GM18873 (cell line): ENCODE results near the gene SULF2.

Source experiments
- ATAC-seq: cut with Tn5 transposase; IDR thresholded peaks from one replicate; pipeline ENCODE4 v1.9.1; 2021; ENCODE audit warnings: mild to moderate bottlenecking, moderate library complexity, moderate number of reproducible peaks; ENCODE audit not compliant: unreplicated experiment, low FRiP score

Gene SULF2

GRCh38 chr20:47675190-47676142 lies 109.8 kb downstream of the SULF2 start:
- ATAC-seq = no peak

- no peak for ATAC-seq
Observed at GRCh38 chr20:47674686-47675085, 110.6 kb downstream of the SULF2 start.

GRCh38 chr20:47674145-47674544 lies 111.1 kb downstream of the SULF2 start:
- no peak for ATAC-seq

GRCh38 chr20:47673671-47673955 lies 111.7 kb downstream of the SULF2 start:
- no peak for ATAC-seq

- no peak for ATAC-seq
Observed at GRCh38 chr20:47672886-47673670, 112.2 kb downstream of the SULF2 start.

- ATAC-seq = no peak
Observed at GRCh38 chr20:47672166-47672565, 113.1 kb downstream of the SULF2 start.

GRCh38 chr20:47670913-47671312 lies 114.4 kb downstream of the SULF2 start:
- no peak for ATAC-seq

- no peak for ATAC-seq
Observed at GRCh38 chr20:47669927-47670890, 115.1 kb downstream of the SULF2 start.

- no peak for ATAC-seq
Observed at GRCh38 chr20:47669489-47669888, 115.8 kb downstream of the SULF2 start.

- no peak for ATAC-seq
Observed at GRCh38 chr20:47669152-47669425, 116.2 kb downstream of the SULF2 start.

- ATAC-seq = no peak
Observed at GRCh38 chr20:47668313-47669151, 116.7 kb downstream of the SULF2 start.

GRCh38 chr20:47667531-47668312 lies 117.6 kb downstream of the SULF2 start:
- no peak for ATAC-seq

- ATAC-seq = no peak
Observed at GRCh38 chr20:47667086-47667485, 118.2 kb downstream of the SULF2 start.

GRCh38 chr20:47666304-47666703 lies 119.0 kb downstream of the SULF2 start:
- ATAC-seq = no peak

- ATAC-seq = no peak
Observed at GRCh38 chr20:47665221-47665991, 119.9 kb downstream of the SULF2 start.

- no peak for ATAC-seq
Observed at GRCh38 chr20:47664744-47665143, 120.5 kb downstream of the SULF2 start.

GRCh38 chr20:47664068-47664437 lies 121.2 kb downstream of the SULF2 start:
- no peak for ATAC-seq

GRCh38 chr20:47663354-47664067 lies 121.8 kb downstream of the SULF2 start:
- ATAC-seq = no peak
